ENCODE data around the gene RNF135. TPM values are rescaled to one million over a fixed set of nuclear protein-coding genes. Genes with fewer than 3 reads are reported as not detected.
"Not testable (repeated sequence)": the region's sequence is repeated elsewhere in the genome, so short reads cannot be mapped to it uniquely, and the experiment has no call there.

RNF135 gene
- polyA plus RNA-seq, 1 donor from 2014 or later, result 0.17 TPM

- no peak overlapping the region for H2AFZ ChIP-seq (ENCODE audit: low read depth, low read length)
- H3F3A ChIP-seq (ENCODE audit: insufficient read depth, low read length, poor library complexity, severe bottlenecking), result no peaks in the 10 kb centered on the region
- H3K9me3 ChIP-seq (ENCODE audit: low read length), result no peaks in the 10 kb centered on the region
- TF ChIP-seq EZH2 (IDR thresholded peaks at IDR 0.05; ENCODE audit: borderline replicate concordance, insufficient read depth, low read length, poor library complexity, severe bottlenecking), result no peak
- no peak for TF ChIP-seq REST (IDR thresholded peaks at IDR 0.05; ENCODE audit: borderline replicate concordance)
- no peak for TF ChIP-seq EP300 (conservative IDR thresholded peaks at IDR 0.05; ENCODE audit: poor library complexity, severe bottlenecking)
- TF ChIP-seq RAD21 (conservative IDR thresholded peaks at IDR 0.05), result no peak
- no peak for TF ChIP-seq SMC3 (conservative IDR thresholded peaks at IDR 0.05; ENCODE audit: poor library complexity)
- no peak for TF ChIP-seq TAF1 (IDR thresholded peaks at IDR 0.05; ENCODE audit: low read depth)
- no peak for TF ChIP-seq CTCF (IDR thresholded peaks at IDR 0.05; ENCODE audit: poor library complexity, severe bottlenecking)
- TF ChIP-seq MXI1 (conservative IDR thresholded peaks at IDR 0.05; ENCODE audit: poor library complexity, severe bottlenecking), result no peak
- no peak for TF ChIP-seq POLR2AphosphoS5 (IDR thresholded peaks at IDR 0.05)
- H3K4me3 ChIP-seq (ENCODE audit: low read length), result no peak overlapping the region
- no peak overlapping the region for H3K9ac ChIP-seq (ENCODE audit: low read length)
- H4K20me1 ChIP-seq (ENCODE audit: insufficient read depth), result no peaks in the 10 kb centered on the region
- H3K9me2 ChIP-seq (ENCODE audit: insufficient read depth, low read length), result no peaks in the 10 kb centered on the region
- H3K79me2 ChIP-seq (replicated peaks; ENCODE audit: insufficient read depth, low read length), result no peaks in the 10 kb centered on the region
- no peaks in the 10 kb centered on the region for H3K36me3 ChIP-seq (ENCODE audit: insufficient read depth, low read length)
- no peak overlapping the region for H3K4me2 ChIP-seq (ENCODE audit: low read length)
- peaks cover under 1% of the 10 kb centered on the region for H3K27me3 ChIP-seq (ENCODE audit: insufficient read depth, low read depth, low read length)
- no peak overlapping the region for H3K27ac ChIP-seq (ENCODE audit: low read length)
Measured at GRCh38 chr17:30964876-30965275, 6.0 kb upstream of the RNF135 start.

GRCh38 chr17:30965686-30966085 is 5.2 kb upstream of the RNF135 start:
- H3K9me3 ChIP-seq (ENCODE audit: low read length), result peaks cover 4% of the 10 kb centered on the region
- no peaks in the 10 kb centered on the region for H3K79me2 ChIP-seq (replicated peaks; ENCODE audit: insufficient read depth, low read length)
- no peak overlapping the region for H2AFZ ChIP-seq (ENCODE audit: low read depth, low read length)
- H3K36me3 ChIP-seq (ENCODE audit: insufficient read depth, low read length), result no peaks in the 10 kb centered on the region
- H4K20me1 ChIP-seq (ENCODE audit: insufficient read depth), result no peaks in the 10 kb centered on the region
- H3F3A ChIP-seq (ENCODE audit: insufficient read depth, low read length, poor library complexity, severe bottlenecking), result no peaks in the 10 kb centered on the region
- no peak overlapping the region for H3K4me2 ChIP-seq (ENCODE audit: low read length)
- TF ChIP-seq SMC3 (conservative IDR thresholded peaks at IDR 0.05; ENCODE audit: poor library complexity) (no peak), EZH2 (IDR thresholded peaks at IDR 0.05; ENCODE audit: borderline replicate concordance, insufficient read depth, low read length, poor library complexity, severe bottlenecking) (no peak), REST (IDR thresholded peaks at IDR 0.05; ENCODE audit: borderline replicate concordance) (no peak), TAF1 (IDR thresholded peaks at IDR 0.05; ENCODE audit: low read depth) (no peak), RAD21 (conservative IDR thresholded peaks at IDR 0.05) (no peak), EP300 (conservative IDR thresholded peaks at IDR 0.05; ENCODE audit: poor library complexity, severe bottlenecking) (no peak), CTCF (IDR thresholded peaks at IDR 0.05; ENCODE audit: poor library complexity, severe bottlenecking) (no peak), MXI1 (conservative IDR thresholded peaks at IDR 0.05; ENCODE audit: poor library complexity, severe bottlenecking) (no peak), POLR2AphosphoS5 (IDR thresholded peaks at IDR 0.05) (no peak)
- no peak overlapping the region for H3K4me3 ChIP-seq (ENCODE audit: low read length)
- H3K27ac ChIP-seq (ENCODE audit: low read length), result no peak overlapping the region
- H3K9me2 ChIP-seq (ENCODE audit: insufficient read depth, low read length), result no peaks in the 10 kb centered on the region
- peaks cover 9% of the 10 kb centered on the region for H3K27me3 ChIP-seq (ENCODE audit: insufficient read depth, low read depth, low read length)
- no peak overlapping the region for H3K9ac ChIP-seq (ENCODE audit: low read length)

GRCh38 chr17:30967911-30968310 is 2.9 kb upstream of the RNF135 start:
- H3K9ac ChIP-seq (ENCODE audit: low read length); H3F3A ChIP-seq (ENCODE audit: insufficient read depth, low read length, poor library complexity, severe bottlenecking); H3K9me3 ChIP-seq (ENCODE audit: low read length): not testable (repeated sequence)

More at GRCh38 chr17:30967911-30968310, 2.9 kb upstream of the RNF135 start:
- peaks cover 19% of the 10 kb centered on the region for H3K27me3 ChIP-seq (ENCODE audit: insufficient read depth, low read depth, low read length)
- H3K4me3 ChIP-seq (ENCODE audit: low read length); H3K36me3 ChIP-seq (ENCODE audit: insufficient read depth, low read length); H3K27ac ChIP-seq (ENCODE audit: low read length); H2AFZ ChIP-seq (ENCODE audit: low read depth, low read length); H4K20me1 ChIP-seq (ENCODE audit: insufficient read depth); H3K79me2 ChIP-seq (replicated peaks; ENCODE audit: insufficient read depth, low read length); H3K4me2 ChIP-seq (ENCODE audit: low read length); H3K9me2 ChIP-seq (ENCODE audit: insufficient read depth, low read length): not testable (repeated sequence)
